ENCODE results near the gene HSPA4.

HSPA4 gene

GRCh38 chr5:133117912-133118445, 66.2 kb downstream of the HSPA4 start:
- TF ChIP-seq TAF1 (IDR thresholded peaks at IDR 0.05; ENCODE audit: low read depth) (no peak), CREB1 (IDR thresholded peaks at IDR 0.05; ENCODE audit: low read depth) (no peak), REST (IDR thresholded peaks at IDR 0.05; ENCODE audit: low read depth) (no peak), CEBPB (IDR thresholded peaks at IDR 0.05) (no peak), ZBTB7A (IDR thresholded peaks at IDR 0.05; ENCODE audit: low read depth) (no peak), EGR1 (IDR thresholded peaks at IDR 0.05) (no peak), TCF12 (IDR thresholded peaks at IDR 0.05; ENCODE audit: low read depth) (no peak), RAD21 (IDR thresholded peaks at IDR 0.05; ENCODE audit: low read depth) (no peak), EP300 (IDR thresholded peaks at IDR 0.05; ENCODE audit: borderline replicate concordance) (no peak), TEAD4 (IDR thresholded peaks at IDR 0.05) (no peak), FOXM1 (IDR thresholded peaks at IDR 0.05; ENCODE audit: borderline replicate concordance, low read depth) (no peak), MAX (IDR thresholded peaks at IDR 0.05) (no peak), YY1 (IDR thresholded peaks at IDR 0.05; ENCODE audit: low read depth) (no peak), USF1 (IDR thresholded peaks at IDR 0.05) (no peak), NFIC (IDR thresholded peaks at IDR 0.05) (no peak)

- TF ChIP-seq TCF12 (IDR thresholded peaks at IDR 0.05; ENCODE audit: low read depth) (no peak), NFIC (IDR thresholded peaks at IDR 0.05) (no peak), FOXM1 (IDR thresholded peaks at IDR 0.05; ENCODE audit: borderline replicate concordance, low read depth) (no peak), ZBTB7A (IDR thresholded peaks at IDR 0.05; ENCODE audit: low read depth) (no peak), YY1 (IDR thresholded peaks at IDR 0.05; ENCODE audit: low read depth) (no peak), TAF1 (IDR thresholded peaks at IDR 0.05; ENCODE audit: low read depth) (no peak), EP300 (IDR thresholded peaks at IDR 0.05; ENCODE audit: borderline replicate concordance) (no peak), USF1 (IDR thresholded peaks at IDR 0.05) (no peak), MAX (IDR thresholded peaks at IDR 0.05) (no peak), CREB1 (IDR thresholded peaks at IDR 0.05; ENCODE audit: low read depth) (no peak), TEAD4 (IDR thresholded peaks at IDR 0.05) (no peak), CEBPB (IDR thresholded peaks at IDR 0.05) (no peak), REST (IDR thresholded peaks at IDR 0.05; ENCODE audit: low read depth) (no peak), EGR1 (IDR thresholded peaks at IDR 0.05) (no peak), RAD21 (IDR thresholded peaks at IDR 0.05; ENCODE audit: low read depth) (no peak)
These were observed 66.9 kb downstream of the HSPA4 start for GRCh38 chr5:133118741-133119140.

- TF ChIP-seq REST (IDR thresholded peaks at IDR 0.05; ENCODE audit: low read depth) (no peak), EP300 (IDR thresholded peaks at IDR 0.05; ENCODE audit: borderline replicate concordance) (no peak), CEBPB (IDR thresholded peaks at IDR 0.05) (no peak), YY1 (IDR thresholded peaks at IDR 0.05; ENCODE audit: low read depth) (no peak), TCF12 (IDR thresholded peaks at IDR 0.05; ENCODE audit: low read depth) (no peak), TEAD4 (IDR thresholded peaks at IDR 0.05) (no peak), FOXM1 (IDR thresholded peaks at IDR 0.05; ENCODE audit: borderline replicate concordance, low read depth) (no peak), USF1 (IDR thresholded peaks at IDR 0.05) (no peak), TAF1 (IDR thresholded peaks at IDR 0.05; ENCODE audit: low read depth) (no peak), RAD21 (IDR thresholded peaks at IDR 0.05; ENCODE audit: low read depth) (no peak), MAX (IDR thresholded peaks at IDR 0.05) (no peak), NFIC (IDR thresholded peaks at IDR 0.05) (no peak)
These were observed 67.5 kb downstream of the HSPA4 start for GRCh38 chr5:133119233-133119711.
